ENCODE measurements around the gene PCNX2. TPM values are rescaled to one million over a fixed set of nuclear protein-coding genes. Genes with fewer than 3 reads are reported as not detected.

Gene PCNX2
- total and polyA plus RNA-seq, 2 donors (not counting 3 experiments of a cell fraction or from before 2014, with no cell fraction given): 6.6 to 11.0 TPM

DNA sequence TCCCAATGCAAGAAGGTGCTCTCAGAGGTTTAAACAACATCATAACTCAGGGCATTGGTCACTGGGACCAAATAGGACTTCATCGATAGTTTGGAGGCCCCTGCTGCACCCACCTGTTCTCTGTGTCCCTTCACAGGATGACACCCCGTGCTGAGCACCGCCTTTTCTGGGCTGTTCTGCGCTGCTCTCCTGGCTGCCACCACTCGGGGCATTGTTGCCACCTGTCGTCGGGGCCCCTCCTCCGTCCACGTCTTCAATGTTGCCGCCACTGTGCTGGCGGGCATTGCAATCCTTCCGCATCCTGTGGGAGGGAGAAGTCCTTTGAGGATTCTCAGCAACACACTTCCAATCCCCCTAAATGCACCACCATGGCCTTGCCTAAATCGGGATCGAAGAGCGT, 297.4 kb downstream of the PCNX2 start:
- POLR2A ChIA-PET: no interaction called here
- FAIRE-seq (no peak), DNase-seq (ENCODE audit: low read depth, low spot score) (no peak)
- TF ChIP-seq POLR2AphosphoS5 (IDR thresholded peaks at IDR 0.05; ENCODE audit: insufficient read depth, low read depth, low read length) (no peak), GATA2 (IDR thresholded peaks at IDR 0.05; ENCODE audit: insufficient read depth, insufficient read length, low read depth, low read length) (no peak)
- no peaks in the 10 kb centered on the region for H3K4me1 ChIP-seq (ENCODE audit: control insufficient read depth, extremely low read depth, insufficient read depth, low read length)
- H3K9me3 ChIP-seq (replicated peaks; ENCODE audit: control insufficient read depth, insufficient read depth, low read length): no peaks in the 10 kb centered on the region
- H3K27ac ChIP-seq (ENCODE audit: insufficient read depth, low read depth, low read length): no peak overlapping the region
- dilution Hi-C loops (cut with MboI; ENCODE audit: extremely low pct_ligation_motif_present, low sequenced_read_pairs) (no loop called here), intact Hi-C loops (cut with micrococcal nuclease) (no loop called here)
- no peak overlapping the region for H3K4me2 ChIP-seq (ENCODE audit: insufficient read depth, low read length)
- no peaks in the 10 kb centered on the region for H3K27me3 ChIP-seq (ENCODE audit: control insufficient read depth in 2 of 2, insufficient read depth in 2 of 2, low read length in 2 of 2)
- no peaks in the 10 kb centered on the region for H3K36me3 ChIP-seq (ENCODE audit: control insufficient read depth in 2 of 2, extremely low read depth in 1 of 2, insufficient read depth in 2 of 2, low read length in 2 of 2)
- no peaks in the 10 kb centered on the region for H3K79me2 ChIP-seq (ENCODE audit: control insufficient read depth, insufficient read depth, low read length)
- CTCF ChIA-PET: no interaction called here
- no peaks in the 10 kb centered on the region for H3K9me1 ChIP-seq (replicated peaks; ENCODE audit: control insufficient read depth, extremely low read depth, insufficient read depth, low read length)
- no TSS peak for BruUV-seq (replicated peaks)
- H3K4me3 ChIP-seq (replicated peaks in 1 of 3; ENCODE audit: insufficient read depth in 1 of 3, low read depth in 1 of 3, low read length in 3 of 3): no peak overlapping the region
- H3K9ac ChIP-seq (replicated peaks; ENCODE audit: extremely low read depth, insufficient read depth, low read length): no peak overlapping the region
- H4K20me1 ChIP-seq (replicated peaks; ENCODE audit: control insufficient read depth, extremely low read depth, insufficient read depth, low read length): no peaks in the 10 kb centered on the region
- H2AFZ ChIP-seq (ENCODE audit: low read depth, low read length): no peak overlapping the region

DNA sequence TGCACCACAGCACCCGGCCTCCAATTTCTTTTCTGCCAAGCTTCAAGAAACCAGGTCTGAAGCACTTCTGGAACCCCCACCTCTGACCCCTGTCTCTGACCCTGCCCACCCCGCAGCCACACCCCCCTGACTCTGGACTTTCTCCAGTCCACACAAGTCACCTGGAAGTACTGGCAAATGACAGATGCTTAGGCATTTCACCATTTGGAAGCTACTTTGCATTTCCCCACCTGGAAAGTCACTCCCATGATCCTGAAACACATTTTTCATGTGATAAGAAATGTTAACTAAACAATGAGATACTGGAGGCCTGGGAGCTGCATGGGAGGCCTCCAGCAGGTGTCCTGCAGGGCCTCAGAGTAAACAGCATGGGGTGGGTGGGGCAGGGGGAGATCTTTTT, 299.4 kb downstream of the PCNX2 start:
- no peaks in the 10 kb centered on the region for H3K79me2 ChIP-seq (ENCODE audit: control insufficient read depth, insufficient read depth, low read length)
- H3K27ac ChIP-seq (ENCODE audit: insufficient read depth, low read depth, low read length): no peak overlapping the region
- H3K36me3 ChIP-seq (ENCODE audit: control insufficient read depth in 2 of 2, extremely low read depth in 1 of 2, insufficient read depth in 2 of 2, low read length in 2 of 2): no peaks in the 10 kb centered on the region
- POLR2A ChIA-PET: no interaction called here
- no peaks in the 10 kb centered on the region for H3K9me1 ChIP-seq (replicated peaks; ENCODE audit: control insufficient read depth, extremely low read depth, insufficient read depth, low read length)
- FAIRE-seq (no peak), DNase-seq (ENCODE audit: low read depth, low spot score) (no peak)
- intact Hi-C loops (cut with micrococcal nuclease) (no loop called here), dilution Hi-C loops (cut with MboI; ENCODE audit: extremely low pct_ligation_motif_present, low sequenced_read_pairs) (no loop called here)
- H3K9me3 ChIP-seq (replicated peaks; ENCODE audit: control insufficient read depth, insufficient read depth, low read length): no peaks in the 10 kb centered on the region
- no peak overlapping the region for H2AFZ ChIP-seq (ENCODE audit: low read depth, low read length)
- no peaks in the 10 kb centered on the region for H4K20me1 ChIP-seq (replicated peaks; ENCODE audit: control insufficient read depth, extremely low read depth, insufficient read depth, low read length)
- TF ChIP-seq, protein P1, sequence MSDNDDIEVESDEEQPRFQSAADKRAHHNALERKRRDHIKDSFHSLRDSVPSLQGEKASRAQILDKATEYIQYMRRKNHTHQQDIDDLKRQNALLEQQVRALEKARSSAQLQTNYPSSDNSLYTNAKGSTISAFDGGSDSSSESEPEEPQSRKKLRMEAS (IDR thresholded peaks at IDR 0.05; ENCODE audit: insufficient read depth, insufficient read length): no peak
- TF ChIP-seq JUN (IDR thresholded peaks at IDR 0.05; ENCODE audit: borderline replicate concordance, insufficient read depth, insufficient read length, low read depth) (no peak), EZH2 (IDR thresholded peaks at IDR 0.05; ENCODE audit: borderline replicate concordance, low read depth, low read length, severe bottlenecking) (no peak), GATA2 (IDR thresholded peaks at IDR 0.05; ENCODE audit: insufficient read depth, insufficient read length, low read depth, low read length) (no peak), POLR2A (IDR thresholded peaks at IDR 0.05; ENCODE audit: low read depth, low read length) (no peak), POLR2AphosphoS5 (IDR thresholded peaks at IDR 0.05; ENCODE audit: insufficient read depth, low read depth, low read length) (no peak)
- TF ChIP-seq, protein P2, sequence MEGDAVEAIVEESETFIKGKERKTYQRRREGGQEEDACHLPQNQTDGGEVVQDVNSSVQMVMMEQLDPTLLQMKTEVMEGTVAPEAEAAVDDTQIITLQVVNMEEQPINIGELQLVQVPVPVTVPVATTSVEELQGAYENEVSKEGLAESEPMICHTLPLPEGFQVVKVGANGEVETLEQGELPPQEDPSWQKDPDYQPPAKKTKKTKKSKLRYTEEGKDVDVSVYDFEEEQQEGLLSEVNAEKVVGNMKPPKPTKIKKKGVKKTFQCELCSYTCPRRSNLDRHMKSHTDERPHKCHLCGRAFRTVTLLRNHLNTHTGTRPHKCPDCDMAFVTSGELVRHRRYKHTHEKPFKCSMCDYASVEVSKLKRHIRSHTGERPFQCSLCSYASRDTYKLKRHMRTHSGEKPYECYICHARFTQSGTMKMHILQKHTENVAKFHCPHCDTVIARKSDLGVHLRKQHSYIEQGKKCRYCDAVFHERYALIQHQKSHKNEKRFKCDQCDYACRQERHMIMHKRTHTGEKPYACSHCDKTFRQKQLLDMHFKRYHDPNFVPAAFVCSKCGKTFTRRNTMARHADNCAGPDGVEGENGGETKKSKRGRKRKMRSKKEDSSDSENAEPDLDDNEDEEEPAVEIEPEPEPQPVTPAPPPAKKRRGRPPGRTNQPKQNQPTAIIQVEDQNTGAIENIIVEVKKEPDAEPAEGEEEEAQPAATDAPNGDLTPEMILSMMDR (IDR thresholded peaks at IDR 0.05; ENCODE audit: extremely low read depth in 1 of 2, insufficient read depth in 1 of 2, low read depth in 1 of 2, low read length in 2 of 2): no peak
- no peak overlapping the region for H3K4me3 ChIP-seq (replicated peaks in 1 of 3; ENCODE audit: insufficient read depth in 1 of 3, low read depth in 1 of 3, low read length in 3 of 3)
- no peaks in the 10 kb centered on the region for H3K27me3 ChIP-seq (ENCODE audit: control insufficient read depth in 2 of 2, insufficient read depth in 2 of 2, low read length in 2 of 2)
- no peak overlapping the region for H3K9ac ChIP-seq (replicated peaks; ENCODE audit: extremely low read depth, insufficient read depth, low read length)
- CTCF ChIA-PET: interaction anchor here (0.9 kb wide), 1 partner anchor 9 kb away, joined by 3 read pairs; no protein-coding TSS in a partner anchor
- H3K4me2 ChIP-seq (ENCODE audit: insufficient read depth, low read length): no peak overlapping the region
- no peaks in the 10 kb centered on the region for H3K4me1 ChIP-seq (ENCODE audit: control insufficient read depth, extremely low read depth, insufficient read depth, low read length)
- no TSS peak for BruUV-seq (replicated peaks)
